CD14-positive monocyte (primary cell): ENCODE results near the gene TNFRSF12A. TPM values are rescaled to one million over a fixed set of nuclear protein-coding genes. Genes with fewer than 3 reads are reported as not detected.

Source experiments
- DNase-seq, 3 donors: peaks; one replicate each; pipeline ENCODE4 v3.0.0-alpha.2; 2011 to 2022
- H2AFZ ChIP-seq: 2 replicates; pipeline ENCODE4 v1.6.0; 2012; ENCODE audit warnings: mild to moderate bottlenecking, low read depth, low read length, inconsistent platforms; ENCODE audit not compliant: insufficient read depth, poor library complexity, severe bottlenecking
- H3K27ac ChIP-seq, 2 donors: 1 replicate in 1 of 2; 2 replicates in 1 of 2; pipeline ENCODE4 v1.5.1; 2012 to 2013; ENCODE audit warnings: low read length in 2 of 2, control low read depth in 1 of 2, inconsistent platforms in 1 of 2, low read depth in 1 of 2, mild to moderate bottlenecking in 1 of 2
- H3K27me3 ChIP-seq, 2 donors: one replicate each; pipeline versions ENCODE4 v1.6.0 to v1.6.1; 2011 to 2013; ENCODE audit warnings: low read length in 2 of 2; ENCODE audit not compliant: control insufficient read depth in 2 of 2, insufficient read depth in 2 of 2
- H3K36me3 ChIP-seq, 2 donors: replicated peaks in 1 of 2; 1 replicate in 1 of 2; 2 replicates in 1 of 2; pipeline versions ENCODE4 v1.5.1 to v1.6.1; 2012 to 2013; ENCODE audit warnings: low read length in 2 of 2, control low read depth in 1 of 2, inconsistent platforms in 1 of 2, mild to moderate bottlenecking in 1 of 2; ENCODE audit not compliant: insufficient read depth in 2 of 2, control insufficient read depth in 1 of 2
- H3K4me1 ChIP-seq, 2 donors: 1 replicate in 1 of 2; 2 replicates in 1 of 2; pipeline versions ENCODE4 v1.5.1 to v1.6.1; 2012 to 2013; ENCODE audit warnings: low read length in 2 of 2, control low read depth in 1 of 2, inconsistent platforms in 1 of 2, mild to moderate bottlenecking in 1 of 2, moderate library complexity in 1 of 2; ENCODE audit not compliant: insufficient read depth in 2 of 2, control insufficient read depth in 1 of 2
- H3K4me2 ChIP-seq: replicated peaks from 2 replicates; pipeline ENCODE3; 2012; ENCODE audit warnings: low read length, moderate library complexity, mild to moderate bottlenecking; ENCODE audit not compliant: poor library complexity, severe bottlenecking; ENCODE audit errors: extremely low read depth
- H3K4me3 ChIP-seq, 3 experiments: fragments of 200-600 bp in 1 of 3; sonication (generic) in 1 of 3; replicated peaks in 1 of 3; 1 replicate in 2 of 3; 2 replicates in 1 of 3; pipeline ENCODE4 v1.5.1; 2011 to 2013; ENCODE audit warnings: low read length in 3 of 3, mild to moderate bottlenecking in 3 of 3, control low read depth in 2 of 3, low read depth in 2 of 3, inconsistent platforms in 1 of 3, moderate library complexity in 1 of 3
- H3K79me2 ChIP-seq: 2 replicates; pipeline ENCODE4 v1.6.0; 2012; ENCODE audit warnings: mild to moderate bottlenecking, control low read depth, inconsistent platforms, low read length, moderate library complexity; ENCODE audit not compliant: insufficient read depth
- H3K9ac ChIP-seq: 2 replicates; pipeline ENCODE4 v1.6.0; 2017; ENCODE audit warnings: low read length, mild to moderate bottlenecking; ENCODE audit not compliant: insufficient read depth, poor library complexity, severe bottlenecking
- H3K9me3 ChIP-seq, 2 donors: replicated peaks in 1 of 2; 1 replicate in 1 of 2; 2 replicates in 1 of 2; pipeline versions ENCODE4 v1.5.1 to v1.6.1; 2012 to 2013; ENCODE audit warnings: low read length in 2 of 2, control low read depth in 1 of 2; ENCODE audit not compliant: control insufficient read depth in 1 of 2, insufficient read depth in 1 of 2
- H4K20me1 ChIP-seq: 2 replicates; pipeline ENCODE4 v1.6.0; 2012; ENCODE audit warnings: mild to moderate bottlenecking, low read length, control low read depth, moderate library complexity; ENCODE audit not compliant: insufficient read depth
- H3K27ac Mint-ChIP-seq, 7 donors: one replicate each; pipeline ENCODE4 v1.8.0; 2020; ENCODE audit warnings: mild to moderate bottlenecking in 7 of 7, mixed read lengths in 7 of 7, moderate library complexity in 6 of 7, inconsistent platforms in 2 of 7
- H3K27me3 Mint-ChIP-seq, 3 donors: one replicate each; pipeline ENCODE4 v1.8.0; 2021 to 2022; ENCODE audit warnings: low read depth in 3 of 3, mild to moderate bottlenecking in 3 of 3, mixed read lengths in 3 of 3, moderate library complexity in 3 of 3, inconsistent platforms in 1 of 3
- H3K36me3 Mint-ChIP-seq, 2 donors: one replicate each; pipeline ENCODE4 v1.8.0; 2020; ENCODE audit warnings: mixed read lengths in 2 of 2, inconsistent platforms in 1 of 2, mild to moderate bottlenecking in 1 of 2
- H3K4me1 Mint-ChIP-seq: one replicate; pipeline ENCODE4 v1.8.0; 2020; ENCODE audit warnings: mild to moderate bottlenecking, mixed read lengths
- H3K4me3 Mint-ChIP-seq, 2 donors: one replicate each; pipeline ENCODE4 v1.8.0; 2020; ENCODE audit warnings: mild to moderate bottlenecking in 2 of 2, mixed read lengths in 2 of 2, moderate library complexity in 1 of 2
- H3K9me3 Mint-ChIP-seq, 7 donors: one replicate each; pipeline ENCODE4 v1.8.0; 2020 to 2022; ENCODE audit warnings: mixed read lengths in 7 of 7, mild to moderate bottlenecking in 6 of 7, moderate library complexity in 6 of 7, inconsistent platforms in 2 of 7
- WGBS: methylation state at CpG from one replicate; pipeline ENCODE4 v1.1.5; 2013; ENCODE audit warnings: missing lambda C conversion rate; ENCODE audit not compliant: insufficient coverage; 5-methylcytosine and 5-hydroxymethylcytosine counted together
- intact Hi-C, 2 donors: fragments of 100-400 bp; cut with micrococcal nuclease; formaldehyde crosslinking; loops; one replicate each; pipeline versions ENCODE4 v1.15.0 to v1.15.1; 2023
- polyA plus RNA-seq, 3 donors: library from polyadenylated mRNA; depleted of rRNA in 1 of 3; unstranded in 2 of 3; stranded (reverse) in 1 of 3; fragments of 300-500 nt in 2 of 3; fragments of >200 nt in 1 of 3; fragmentation: Illumina TruSeq in 2 of 3; gene quantifications; 1 replicate in 2 of 3; 2 replicates in 1 of 3; pipeline ENCODE4 v1.2.3, GENCODE V29; 2012 to 2021
- TF ChIP-seq, protein P1 (sequence below): fragments of 200-600 bp; IDR thresholded peaks from one replicate; pipeline ENCODE4 v1.8.0; 2022; ENCODE audit warnings: antibody characterized with exemption, mild to moderate bottlenecking

Gene TNFRSF12A
- polyA plus RNA-seq, 3 donors = 2.9 to 6.2 (median 5.7) TPM

DNA sequence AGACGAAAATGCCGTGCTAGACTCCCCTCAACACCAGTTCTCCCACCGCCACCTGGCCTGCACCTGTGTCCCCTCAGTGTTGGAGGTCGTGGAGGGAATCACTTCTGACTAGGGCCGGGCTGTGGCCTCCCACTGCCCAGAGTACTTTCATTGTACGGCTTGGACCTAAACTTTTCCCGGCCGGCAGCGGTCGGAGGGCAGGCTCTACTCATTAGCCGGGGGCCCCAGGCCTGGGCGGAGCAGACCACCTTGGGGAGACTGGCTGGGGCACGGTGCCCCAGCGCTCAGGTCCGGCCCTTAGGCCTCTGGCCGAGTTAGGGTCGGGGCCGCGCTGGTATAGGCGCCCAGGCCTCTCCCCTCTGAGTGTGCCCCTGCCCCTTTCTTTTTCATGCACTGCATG, 2.8 kb upstream of the TNFRSF12A start:
- Histone ChIP-seq H2AFZ (no peak overlapping the region), H3K4me3 (no peak overlapping the region), H3K79me2 (no peaks in the 10 kb centered on the region), H4K20me1 (peaks cover 20% of the 10 kb centered on the region), H3K27ac (no peak overlapping the region), H3K9me3 (no peaks in the 10 kb centered on the region), H3K27me3 (peaks cover 0 to 43% of the 10 kb centered on the region in 2 donors), H3K36me3 (no peaks in the 10 kb centered on the region), H3K4me2 (no peak overlapping the region), H3K9ac (no peak overlapping the region), H3K4me1 (peaks cover 37 to 40% of the 10 kb centered on the region in 2 donors)
- intact Hi-C loops = no loop called here
- no peak for DNase-seq
- Mint-ChIP-seq H3K4me1 (peaks cover 31% of the 10 kb centered on the region), H3K4me3 (no peak overlapping the region), H3K27ac (no peak overlapping the region), H3K36me3 (no peaks in the 10 kb centered on the region), H3K9me3 (peaks cover 0 to 6% (median 0%) of the 10 kb centered on the region in 7 donors), H3K27me3 (peaks cover 38 to 57% (median 40%) of the 10 kb centered on the region in 3 donors)
- WGBS = 95% methylated on average over 19 of the region's 20 CpGs
- TF ChIP-seq, protein P1, sequence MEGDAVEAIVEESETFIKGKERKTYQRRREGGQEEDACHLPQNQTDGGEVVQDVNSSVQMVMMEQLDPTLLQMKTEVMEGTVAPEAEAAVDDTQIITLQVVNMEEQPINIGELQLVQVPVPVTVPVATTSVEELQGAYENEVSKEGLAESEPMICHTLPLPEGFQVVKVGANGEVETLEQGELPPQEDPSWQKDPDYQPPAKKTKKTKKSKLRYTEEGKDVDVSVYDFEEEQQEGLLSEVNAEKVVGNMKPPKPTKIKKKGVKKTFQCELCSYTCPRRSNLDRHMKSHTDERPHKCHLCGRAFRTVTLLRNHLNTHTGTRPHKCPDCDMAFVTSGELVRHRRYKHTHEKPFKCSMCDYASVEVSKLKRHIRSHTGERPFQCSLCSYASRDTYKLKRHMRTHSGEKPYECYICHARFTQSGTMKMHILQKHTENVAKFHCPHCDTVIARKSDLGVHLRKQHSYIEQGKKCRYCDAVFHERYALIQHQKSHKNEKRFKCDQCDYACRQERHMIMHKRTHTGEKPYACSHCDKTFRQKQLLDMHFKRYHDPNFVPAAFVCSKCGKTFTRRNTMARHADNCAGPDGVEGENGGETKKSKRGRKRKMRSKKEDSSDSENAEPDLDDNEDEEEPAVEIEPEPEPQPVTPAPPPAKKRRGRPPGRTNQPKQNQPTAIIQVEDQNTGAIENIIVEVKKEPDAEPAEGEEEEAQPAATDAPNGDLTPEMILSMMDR = no peak

DNA sequence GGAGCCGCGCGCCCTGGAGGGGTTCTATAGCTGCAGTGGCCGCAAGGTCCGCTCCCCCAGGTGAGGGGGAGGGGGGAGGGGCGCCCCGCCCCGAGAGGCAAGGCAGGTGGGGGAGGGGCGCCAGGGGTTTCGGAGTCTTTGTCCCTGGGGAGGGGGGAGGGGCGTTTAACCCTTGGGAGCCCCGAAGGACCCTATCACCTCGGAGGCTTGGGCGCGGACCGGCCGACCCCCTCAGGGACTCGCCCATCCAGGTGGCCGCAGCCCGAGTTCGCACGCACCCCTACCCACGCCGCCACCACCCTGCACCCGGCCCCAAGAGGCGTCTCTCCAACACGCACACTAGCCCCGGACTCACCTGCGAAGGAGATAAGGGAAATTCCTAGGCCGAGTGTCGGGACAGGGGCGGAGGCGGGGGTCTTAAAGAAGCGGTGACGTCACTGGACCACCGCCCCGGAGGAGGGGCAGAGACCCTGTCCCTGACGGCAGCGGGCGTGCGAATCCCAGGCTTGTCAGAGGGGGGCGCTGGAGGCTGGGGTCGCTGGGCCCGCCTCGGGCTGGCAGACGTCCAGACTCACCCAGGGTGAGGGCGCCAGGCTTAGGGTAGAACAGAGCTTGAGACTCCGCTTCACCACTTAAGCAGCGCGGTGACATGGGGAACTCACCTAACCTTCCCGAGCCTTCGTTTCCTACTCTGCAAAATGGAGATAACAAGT, 2.2 kb upstream of the TNFRSF12A start, which contains the start of gene CLDN6:
CLDN6 (minus strand) TSS at position 390 of the 713 bp plus-strand sequence. CDS start 2,162 bp downstream, outside the sequence.
- Mint-ChIP-seq H3K27ac (no peak within 1 kb of the TSS), H3K4me3 (peak within 1 kb of the TSS in 1 of 2 donors; percentile 71), H3K4me1 (peaks cover 35% of the 10 kb centered on the region), H3K27me3 (peaks cover 36 to 51% (median 38%) of the 10 kb centered on the region in 3 donors), H3K9me3 (peaks cover 0 to 6% (median 0%) of the 10 kb centered on the region in 7 donors), H3K36me3 (no peaks in the 10 kb centered on the region)
- H3K79me2 ChIP-seq = no peaks in the 10 kb centered on the region
- H3K9ac ChIP-seq = no peak within 1 kb of the TSS
- H3K36me3 ChIP-seq = no peaks in the 10 kb centered on the region
- peak in 2 of 3 donors; percentile 23 to 31 for DNase-seq
- peaks cover 43 to 46% of the 10 kb centered on the region in 2 donors for H3K4me1 ChIP-seq
- H3K27me3 ChIP-seq = peaks cover 0 to 37% of the 10 kb centered on the region in 2 donors
- H4K20me1 ChIP-seq = peaks cover 26% of the 10 kb centered on the region
- H3K27ac ChIP-seq = no peak within 1 kb of the TSS
- H3K4me2 ChIP-seq = no peak within 1 kb of the TSS
- H3K9me3 ChIP-seq = no peaks in the 10 kb centered on the region
- TF ChIP-seq, protein P1 = peak; percentile 44
- intact Hi-C loops = no loop called here
- no peak within 1 kb of the TSS for H3K4me3 ChIP-seq
- no peak within 1 kb of the TSS for H2AFZ ChIP-seq
- WGBS = 4% methylated on average over 23 of the region's 52 CpGs
